A549 (cell line): ENCODE results near the gene CELF2.

Source experiments
- BHLHE40 ChIP-seq: IDR thresholded peaks from 2 replicates; pipeline ENCODE4 v1.6.1; 2012; ENCODE audit warnings: low read depth, low read length, inconsistent platforms
- CEBPB ChIP-seq, 2 experiments: fragments of >200 bp in 1 of 2; sonication (Bioruptor Twin) in 1 of 2; formaldehyde crosslinking in 1 of 2; IDR thresholded peaks; 2 replicates each; pipeline ENCODE4 v1.6.1; 2012 to 2016
- CTCF ChIP-seq: fragments of >200 bp; sonication (Bioruptor Twin); formaldehyde crosslinking; IDR thresholded peaks from 3 replicates; pipeline ENCODE4 v1.5.1; 2016
- MAZ ChIP-seq: fragments of 150-350 bp; IDR thresholded peaks from 2 replicates; pipeline ENCODE4 v1.6.1; 2014; ENCODE audit warnings: antibody characterized with exemption, low read depth, low read length, borderline replicate concordance
- POLR2A ChIP-seq: IDR thresholded peaks from 2 replicates; pipeline ENCODE4 v1.6.1; 2012; ENCODE audit warnings: mild to moderate bottlenecking, low read length
- SMC3 ChIP-seq: fragments of >200 bp; sonication (Bioruptor Twin); formaldehyde crosslinking; IDR thresholded peaks from 3 replicates; pipeline ENCODE4 v1.6.1; 2018; ENCODE audit warnings: inconsistent platforms

GRCh38 chr10:10992961-10993714 lies 24.5 kb upstream of the CELF2 start:
- no peak for TF ChIP-seq CTCF
- TF ChIP-seq POLR2A = no peak
- no peak for TF ChIP-seq BHLHE40
- no peak for TF ChIP-seq SMC3
- TF ChIP-seq MAZ = no peak
- no peak for TF ChIP-seq CEBPB (IDR thresholded peaks at IDR 0.05)
